HEK293 (cell line): ENCODE measurements around the gene CDCA3.

ENCODE experiments used
- BCL6B ChIP-seq: fragments of 450-650 bp; formaldehyde crosslinking; IDR thresholded peaks from 2 replicates; pipeline ENCODE4 v1.5.1; 2017; ENCODE audit warnings: missing biosample characterization, missing genetic modification characterization
- CTCF ChIP-seq: fragments of 450-650 bp; formaldehyde crosslinking; IDR thresholded peaks from 2 replicates; pipeline ENCODE4 v1.5.1; 2016; ENCODE audit warnings: missing biosample characterization, missing genetic modification characterization
- EGR2 ChIP-seq: fragments of 450-650 bp; formaldehyde crosslinking; IDR thresholded peaks from 2 replicates; pipeline ENCODE4 v1.5.1; 2016; ENCODE audit warnings: low read depth, missing biosample characterization, missing genetic modification characterization
- GLIS1 ChIP-seq: fragments of 450-650 bp; formaldehyde crosslinking; IDR thresholded peaks from 2 replicates; pipeline ENCODE4 v1.5.1; 2016; ENCODE audit warnings: missing biosample characterization, missing genetic modification characterization
- IKZF3 ChIP-seq: fragments of 450-650 bp; IDR thresholded peaks from 2 replicates; pipeline ENCODE4 v1.5.0; 2018; ENCODE audit warnings: missing biosample characterization, mild to moderate bottlenecking, missing genetic modification characterization, moderate library complexity
- KLF10 ChIP-seq: fragments of 450-650 bp; IDR thresholded peaks from 2 replicates; pipeline ENCODE4 v1.5.1; 2018; ENCODE audit warnings: missing biosample characterization, mild to moderate bottlenecking, missing genetic modification characterization
- REST ChIP-seq: fragments of 450-650 bp; formaldehyde crosslinking; IDR thresholded peaks from 2 replicates; pipeline ENCODE4 v1.5.1; 2016; ENCODE audit warnings: missing biosample characterization, missing genetic modification characterization
- TSHZ1 ChIP-seq: fragments of 450-650 bp; formaldehyde crosslinking; IDR thresholded peaks from 2 replicates; pipeline ENCODE4 v1.5.1; 2016; ENCODE audit warnings: missing biosample characterization, missing genetic modification characterization, borderline replicate concordance
- YY1 ChIP-seq: fragments of 450-650 bp; formaldehyde crosslinking; IDR thresholded peaks from 2 replicates; pipeline ENCODE4 v1.5.1; 2018; ENCODE audit warnings: missing biosample characterization, missing genetic modification characterization
- ZBTB10 ChIP-seq: fragments of 450-650 bp; formaldehyde crosslinking; IDR thresholded peaks from 2 replicates; pipeline ENCODE4 v1.5.1; 2016; ENCODE audit warnings: missing biosample characterization, missing genetic modification characterization
- ZBTB17 ChIP-seq: fragments of 450-650 bp; formaldehyde crosslinking; IDR thresholded peaks from 2 replicates; pipeline ENCODE4 v1.5.1; 2016; ENCODE audit warnings: missing biosample characterization, missing genetic modification characterization
- ZBTB8A ChIP-seq: fragments of 450-650 bp; formaldehyde crosslinking; IDR thresholded peaks from 2 replicates; pipeline ENCODE4 v1.5.1; 2016; ENCODE audit warnings: missing biosample characterization, missing genetic modification characterization
- ZEB2 ChIP-seq: fragments of 450-650 bp; formaldehyde crosslinking; IDR thresholded peaks from 2 replicates; pipeline ENCODE4 v1.5.1; 2016; ENCODE audit warnings: missing biosample characterization, missing genetic modification characterization
- ZFP41 ChIP-seq: fragments of 450-650 bp; formaldehyde crosslinking; IDR thresholded peaks from 2 replicates; pipeline ENCODE4 v1.5.1; 2016; ENCODE audit warnings: missing biosample characterization, missing genetic modification characterization, borderline replicate concordance
- ZNF10 ChIP-seq: fragments of 450-650 bp; formaldehyde crosslinking; IDR thresholded peaks from 2 replicates; pipeline ENCODE4 v1.5.1; 2017; ENCODE audit warnings: missing biosample characterization, missing genetic modification characterization
- ZNF18 ChIP-seq: fragments of 450-650 bp; formaldehyde crosslinking; IDR thresholded peaks from 2 replicates; pipeline ENCODE4 v1.5.1; 2016; ENCODE audit warnings: missing biosample characterization, missing genetic modification characterization
- ZNF335 ChIP-seq: fragments of 450-650 bp; formaldehyde crosslinking; conservative IDR thresholded peaks from 2 replicates; pipeline ENCODE4 v1.5.1; 2016; ENCODE audit warnings: missing biosample characterization, missing genetic modification characterization
- ZNF416 ChIP-seq: fragments of 450-650 bp; formaldehyde crosslinking; IDR thresholded peaks from 2 replicates; pipeline ENCODE4 v1.5.1; 2016; ENCODE audit warnings: missing biosample characterization, missing genetic modification characterization
- ZNF501 ChIP-seq: fragments of 450-650 bp; formaldehyde crosslinking; IDR thresholded peaks from 2 replicates; pipeline ENCODE4 v1.5.1; 2016; ENCODE audit warnings: missing biosample characterization, missing genetic modification characterization
- ZNF596 ChIP-seq: fragments of 450-650 bp; IDR thresholded peaks from 2 replicates; pipeline ENCODE4 v1.5.0; 2018; ENCODE audit warnings: missing biosample characterization, mild to moderate bottlenecking, missing genetic modification characterization, moderate library complexity
- ZSCAN18 ChIP-seq: fragments of 450-650 bp; formaldehyde crosslinking; IDR thresholded peaks from 2 replicates; pipeline ENCODE4 v1.5.1; 2016; ENCODE audit warnings: missing biosample characterization, missing genetic modification characterization
- ZSCAN30 ChIP-seq: fragments of 450-650 bp; IDR thresholded peaks from 2 replicates; pipeline ENCODE4 v1.5.1; 2018; ENCODE audit warnings: missing biosample characterization, mild to moderate bottlenecking, missing genetic modification characterization, moderate library complexity

CDCA3 gene

GRCh38 chr12:6866920-6867412 lies 15.9 kb upstream of the CDCA3 start (continued):
- TF ChIP-seq CTCF (tag by site-specific recombination) (no peak), ZNF10 (tag by site-specific recombination) (0 out of 2 replicates have a peak, but pooled peaks have one; percentile 8), TSHZ1 (no peak), KLF10 (tag by site-specific recombination) (no peak), EGR2 (tag by site-specific recombination) (peak; percentile 56), BCL6B (tag by site-specific recombination) (no peak), ZNF18 (tag by site-specific recombination) (no peak), ZNF335 (peak; percentile 92), ZNF416 (no peak), GLIS1 (tag by site-specific recombination) (peak; percentile 31; the same call in 1 of the 2 replicates), YY1 (tag by site-specific recombination) (no peak), ZFP41 (tag by site-specific recombination) (no peak), ZEB2 (0 out of 2 replicates have a peak, but pooled peaks have one; percentile 57), ZBTB10 (peak; percentile 74), ZNF596 (tag by site-specific recombination) (no peak), ZSCAN18 (tag by site-specific recombination) (no peak), ZNF501 (tag by site-specific recombination) (0 out of 2 replicates have a peak, but pooled peaks have one; percentile 41), ZBTB8A (peak; percentile 84), REST (no peak), ZSCAN30 (tag by site-specific recombination) (no peak), ZBTB17 (tag by site-specific recombination) (peak; percentile 45), IKZF3 (tag by site-specific recombination) (peak; percentile 60)
